CD14-positive monocyte (primary cell): Measurements from ENCODE around the gene SRD5A1. TPM values are rescaled to one million over a fixed set of nuclear protein-coding genes. Genes with fewer than 3 reads are reported as not detected.

ENCODE experiments used
- DNase-seq, 3 donors: peaks; one replicate each; pipeline ENCODE4 v3.0.0-alpha.2; 2011 to 2022
- H2AFZ ChIP-seq: 2 replicates; pipeline ENCODE4 v1.6.0; 2012; ENCODE audit warnings: mild to moderate bottlenecking, low read depth, low read length, inconsistent platforms; ENCODE audit not compliant: insufficient read depth, poor library complexity, severe bottlenecking
- H3K27ac ChIP-seq, 2 donors: 1 replicate in 1 of 2; 2 replicates in 1 of 2; pipeline ENCODE4 v1.5.1; 2012 to 2013; ENCODE audit warnings: low read length in 2 of 2, control low read depth in 1 of 2, inconsistent platforms in 1 of 2, low read depth in 1 of 2, mild to moderate bottlenecking in 1 of 2
- H3K27me3 ChIP-seq, 2 donors: one replicate each; pipeline versions ENCODE4 v1.6.0 to v1.6.1; 2011 to 2013; ENCODE audit warnings: low read length in 2 of 2; ENCODE audit not compliant: control insufficient read depth in 2 of 2, insufficient read depth in 2 of 2
- H3K36me3 ChIP-seq, 2 donors: replicated peaks in 1 of 2; 1 replicate in 1 of 2; 2 replicates in 1 of 2; pipeline versions ENCODE4 v1.5.1 to v1.6.1; 2012 to 2013; ENCODE audit warnings: low read length in 2 of 2, control low read depth in 1 of 2, inconsistent platforms in 1 of 2, mild to moderate bottlenecking in 1 of 2; ENCODE audit not compliant: insufficient read depth in 2 of 2, control insufficient read depth in 1 of 2
- H3K4me1 ChIP-seq, 2 donors: 1 replicate in 1 of 2; 2 replicates in 1 of 2; pipeline versions ENCODE4 v1.5.1 to v1.6.1; 2012 to 2013; ENCODE audit warnings: low read length in 2 of 2, control low read depth in 1 of 2, inconsistent platforms in 1 of 2, mild to moderate bottlenecking in 1 of 2, moderate library complexity in 1 of 2; ENCODE audit not compliant: insufficient read depth in 2 of 2, control insufficient read depth in 1 of 2
- H3K4me2 ChIP-seq: replicated peaks from 2 replicates; pipeline ENCODE3; 2012; ENCODE audit warnings: low read length, moderate library complexity, mild to moderate bottlenecking; ENCODE audit not compliant: poor library complexity, severe bottlenecking; ENCODE audit errors: extremely low read depth
- H3K4me3 ChIP-seq, 3 experiments: fragments of 200-600 bp in 1 of 3; sonication (generic) in 1 of 3; replicated peaks in 1 of 3; 1 replicate in 2 of 3; 2 replicates in 1 of 3; pipeline ENCODE4 v1.5.1; 2011 to 2013; ENCODE audit warnings: low read length in 3 of 3, mild to moderate bottlenecking in 3 of 3, control low read depth in 2 of 3, low read depth in 2 of 3, inconsistent platforms in 1 of 3, moderate library complexity in 1 of 3
- H3K79me2 ChIP-seq: 2 replicates; pipeline ENCODE4 v1.6.0; 2012; ENCODE audit warnings: mild to moderate bottlenecking, control low read depth, inconsistent platforms, low read length, moderate library complexity; ENCODE audit not compliant: insufficient read depth
- H3K9ac ChIP-seq: 2 replicates; pipeline ENCODE4 v1.6.0; 2017; ENCODE audit warnings: low read length, mild to moderate bottlenecking; ENCODE audit not compliant: insufficient read depth, poor library complexity, severe bottlenecking
- H3K9me3 ChIP-seq, 2 donors: replicated peaks in 1 of 2; 1 replicate in 1 of 2; 2 replicates in 1 of 2; pipeline versions ENCODE4 v1.5.1 to v1.6.1; 2012 to 2013; ENCODE audit warnings: low read length in 2 of 2, control low read depth in 1 of 2; ENCODE audit not compliant: control insufficient read depth in 1 of 2, insufficient read depth in 1 of 2
- H4K20me1 ChIP-seq: 2 replicates; pipeline ENCODE4 v1.6.0; 2012; ENCODE audit warnings: mild to moderate bottlenecking, low read length, control low read depth, moderate library complexity; ENCODE audit not compliant: insufficient read depth
- H3K27ac Mint-ChIP-seq, 7 donors: one replicate each; pipeline ENCODE4 v1.8.0; 2020; ENCODE audit warnings: mild to moderate bottlenecking in 7 of 7, mixed read lengths in 7 of 7, moderate library complexity in 6 of 7, inconsistent platforms in 2 of 7
- H3K27me3 Mint-ChIP-seq, 3 donors: one replicate each; pipeline ENCODE4 v1.8.0; 2021 to 2022; ENCODE audit warnings: low read depth in 3 of 3, mild to moderate bottlenecking in 3 of 3, mixed read lengths in 3 of 3, moderate library complexity in 3 of 3, inconsistent platforms in 1 of 3
- H3K36me3 Mint-ChIP-seq, 2 donors: one replicate each; pipeline ENCODE4 v1.8.0; 2020; ENCODE audit warnings: mixed read lengths in 2 of 2, inconsistent platforms in 1 of 2, mild to moderate bottlenecking in 1 of 2
- H3K4me1 Mint-ChIP-seq: one replicate; pipeline ENCODE4 v1.8.0; 2020; ENCODE audit warnings: mild to moderate bottlenecking, mixed read lengths
- H3K4me3 Mint-ChIP-seq, 2 donors: one replicate each; pipeline ENCODE4 v1.8.0; 2020; ENCODE audit warnings: mild to moderate bottlenecking in 2 of 2, mixed read lengths in 2 of 2, moderate library complexity in 1 of 2
- H3K9me3 Mint-ChIP-seq, 7 donors: one replicate each; pipeline ENCODE4 v1.8.0; 2020 to 2022; ENCODE audit warnings: mixed read lengths in 7 of 7, mild to moderate bottlenecking in 6 of 7, moderate library complexity in 6 of 7, inconsistent platforms in 2 of 7
- CTCF ChIP-seq: fragments of 200-600 bp; IDR thresholded peaks from one replicate; pipeline ENCODE4 v1.8.0; 2022; ENCODE audit warnings: antibody characterized with exemption, mild to moderate bottlenecking
- WGBS: methylation state at CpG from one replicate; pipeline ENCODE4 v1.1.5; 2013; ENCODE audit warnings: missing lambda C conversion rate; ENCODE audit not compliant: insufficient coverage; 5-methylcytosine and 5-hydroxymethylcytosine counted together
- intact Hi-C, 2 donors: fragments of 100-400 bp; cut with micrococcal nuclease; formaldehyde crosslinking; loops; one replicate each; pipeline versions ENCODE4 v1.15.0 to v1.15.1; 2023
- polyA plus RNA-seq, 3 donors: library from polyadenylated mRNA; depleted of rRNA in 1 of 3; unstranded in 2 of 3; stranded (reverse) in 1 of 3; fragments of 300-500 nt in 2 of 3; fragments of >200 nt in 1 of 3; fragmentation: Illumina TruSeq in 2 of 3; gene quantifications; 1 replicate in 2 of 3; 2 replicates in 1 of 3; pipeline ENCODE4 v1.2.3, GENCODE V29; 2012 to 2021

SRD5A1 gene
- polyA plus RNA-seq, 3 donors, result 21.2 to 34.7 (median 26.0) TPM

DNA sequence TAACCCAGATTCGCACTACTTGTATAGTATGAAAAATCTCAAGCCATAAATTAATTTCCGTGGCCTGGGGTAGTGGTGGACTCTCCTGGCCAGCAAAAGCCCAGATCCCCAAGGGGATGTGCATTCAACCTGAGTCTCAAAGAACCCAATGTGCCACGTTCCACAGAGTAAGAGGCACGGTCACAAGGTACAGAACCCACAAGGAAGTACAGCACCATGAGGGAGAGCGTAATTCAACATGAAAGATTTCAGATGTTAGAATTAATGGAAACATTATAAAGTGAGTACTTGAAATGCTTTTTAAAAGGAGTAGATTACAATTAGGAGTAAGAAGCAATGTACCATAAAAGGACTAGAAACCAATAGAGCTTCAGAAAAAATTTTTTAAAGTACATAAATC lies 23.4 kb downstream of the SRD5A1 start:
- no peak for TF ChIP-seq CTCF
- intact Hi-C loops, result no loop called here
- Mint-ChIP-seq H3K4me1 (peaks cover 3% of the 10 kb centered on the region), H3K4me3 (no peak overlapping the region), H3K27me3 (no peaks in the 10 kb centered on the region), H3K36me3 (peaks cover 74 to 96% of the 10 kb centered on the region in 2 donors), H3K9me3 (peaks cover 20 to 33% (median 23%) of the 10 kb centered on the region in 7 donors), H3K27ac (no peak overlapping the region)
- H3K9ac ChIP-seq, result no peak overlapping the region
- 100% methylated on average over 1 of the region's 5 CpGs for WGBS
- no peak overlapping the region for H3K27ac ChIP-seq
- H3K4me1 ChIP-seq, result no peaks in the 10 kb centered on the region
- H3K4me2 ChIP-seq, result no peak overlapping the region
- no peak for DNase-seq
- no peaks in the 10 kb centered on the region for H3K27me3 ChIP-seq
- H4K20me1 ChIP-seq, result peaks cover 7% of the 10 kb centered on the region
- no peak overlapping the region for H2AFZ ChIP-seq
- H3K79me2 ChIP-seq, result no peaks in the 10 kb centered on the region
- H3K4me3 ChIP-seq, result peak overlapping the region in 1 of 3 experiments; percentile 4
- H3K36me3 ChIP-seq, result peaks cover 62 to 88% of the 10 kb centered on the region in 2 donors
- H3K9me3 ChIP-seq, result peaks cover 18 to 27% of the 10 kb centered on the region in 2 donors

- Histone ChIP-seq H3K9me3 (peaks cover 18 to 27% of the 10 kb centered on the region in 2 donors), H3K36me3 (peaks cover 54 to 89% of the 10 kb centered on the region in 2 donors), H3K9ac (no peak overlapping the region), H3K27me3 (no peaks in the 10 kb centered on the region), H3K4me3 (no peak overlapping the region), H3K4me2 (no peak overlapping the region), H4K20me1 (no peaks in the 10 kb centered on the region), H3K4me1 (no peaks in the 10 kb centered on the region), H3K27ac (peak overlapping the region in 1 of 2 donors; percentile 52), H3K79me2 (no peaks in the 10 kb centered on the region), H2AFZ (no peak overlapping the region)
- peaks cover 3% of the 10 kb centered on the region for H3K4me1 Mint-ChIP-seq
- H3K36me3 Mint-ChIP-seq, result peaks cover 80 to 96% of the 10 kb centered on the region in 2 donors
- no peak for DNase-seq
- H3K27ac Mint-ChIP-seq, result peak overlapping the region in 3 of 7 donors; percentile 34 to 71 (median 39)
- H3K27me3 Mint-ChIP-seq, result no peaks in the 10 kb centered on the region
- TF ChIP-seq CTCF, result no peak
- peaks cover 20 to 30% (median 23%) of the 10 kb centered on the region in 7 donors for H3K9me3 Mint-ChIP-seq
- intact Hi-C loops, result no loop called here
- 92% methylated on average over 12 of the region's 13 CpGs for WGBS
- H3K4me3 Mint-ChIP-seq, result no peak overlapping the region
Measured at GRCh38 chr5:6659941-6660684, 26.9 kb downstream of the SRD5A1 start.
